Parietal lobe (tissue), 1 donor: ENCODE measurements around the gene ZNF738. TPM values are rescaled to one million over a fixed set of nuclear protein-coding genes. Genes with fewer than 3 reads are reported as not detected.

Experiments
- total RNA-seq: library from RNA; depleted of rRNA; stranded (reverse); fragments of >200 nt; gene quantifications from one replicate; pipeline ENCODE4 v1.2.3, GENCODE V29; 2014

Gene ZNF738
- total RNA-seq, result 51.3 TPM

DNA sequence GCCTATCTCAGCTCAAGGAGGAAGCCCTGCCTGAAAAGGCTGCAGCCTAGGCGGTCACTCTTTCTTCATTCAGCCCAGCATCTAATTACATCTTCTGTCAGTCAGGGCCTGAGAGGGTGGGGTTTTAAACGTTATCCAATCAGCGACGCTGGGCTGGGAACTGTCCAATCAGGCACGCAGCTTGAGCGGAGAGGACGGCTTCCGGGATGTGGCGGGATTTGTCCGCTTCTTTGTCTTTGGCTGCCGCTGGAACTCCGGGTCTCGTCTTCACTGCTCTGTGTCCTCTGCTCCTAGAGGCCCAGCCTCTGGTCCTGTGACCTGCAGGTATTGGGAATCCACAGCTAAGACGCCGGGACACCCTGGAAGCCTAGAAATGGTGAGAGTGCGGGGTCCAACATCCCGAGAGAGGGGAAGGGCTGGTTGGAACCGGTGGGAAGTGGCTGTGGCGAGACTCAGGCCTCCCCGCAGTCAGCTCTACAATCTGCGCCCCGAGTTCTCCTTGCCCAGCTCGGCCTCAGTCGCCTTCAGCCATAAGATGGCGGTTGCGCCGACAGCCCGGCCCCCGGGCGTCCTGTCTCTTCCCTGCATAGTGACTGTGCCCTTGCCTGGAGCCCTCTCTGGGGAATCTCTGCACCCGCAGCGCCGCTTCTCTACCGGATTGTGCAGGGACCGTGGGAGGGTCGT, at the start of gene ZNF738:
Gene ZNF738 (plus strand): TSS at position 233 of the 684 bp plus-strand sequence. CDS start 141 bp downstream, at position 374.

DNA sequence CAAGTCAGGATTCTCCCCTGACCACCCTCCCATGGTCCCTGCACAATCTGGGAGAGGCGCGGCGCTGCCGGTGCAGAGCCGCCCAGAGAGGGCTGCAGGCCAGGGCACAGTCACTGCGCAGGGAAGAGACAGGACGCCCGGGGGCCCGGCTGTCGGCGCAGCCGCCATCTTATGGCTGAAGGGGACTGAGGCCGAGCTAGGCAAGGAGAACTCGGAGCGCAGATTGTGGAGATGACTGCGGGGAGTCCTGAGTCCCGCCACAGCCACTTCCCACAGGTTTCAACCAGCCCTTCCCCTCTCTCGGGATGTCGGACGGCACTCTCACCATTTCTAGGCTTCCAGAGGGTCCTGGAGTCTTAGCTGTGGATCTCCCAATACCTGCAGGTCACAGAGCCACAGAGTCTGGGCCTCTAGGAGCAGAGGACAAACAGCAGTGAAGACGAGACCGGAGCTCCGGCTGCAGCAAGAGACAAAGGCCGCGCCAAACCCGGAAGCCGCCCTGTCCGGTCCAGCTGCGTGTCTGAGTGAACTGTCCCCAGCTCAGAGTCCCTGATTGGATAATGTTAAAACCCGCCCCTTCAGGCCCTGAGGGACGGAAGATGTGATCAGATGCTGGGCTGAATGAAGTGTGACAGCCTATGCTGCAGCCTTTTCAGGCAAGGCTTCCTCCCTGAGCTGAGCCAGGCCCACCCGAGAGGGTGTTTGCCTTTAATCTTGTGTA, 29.8 kb upstream of the ZNF738 start, which contains the start of gene ZNF708:
Gene ZNF708 (minus strand): TSS at position 526 of the 721 bp plus-strand sequence. CDS start 198 bp downstream, at position 328.

DNA sequence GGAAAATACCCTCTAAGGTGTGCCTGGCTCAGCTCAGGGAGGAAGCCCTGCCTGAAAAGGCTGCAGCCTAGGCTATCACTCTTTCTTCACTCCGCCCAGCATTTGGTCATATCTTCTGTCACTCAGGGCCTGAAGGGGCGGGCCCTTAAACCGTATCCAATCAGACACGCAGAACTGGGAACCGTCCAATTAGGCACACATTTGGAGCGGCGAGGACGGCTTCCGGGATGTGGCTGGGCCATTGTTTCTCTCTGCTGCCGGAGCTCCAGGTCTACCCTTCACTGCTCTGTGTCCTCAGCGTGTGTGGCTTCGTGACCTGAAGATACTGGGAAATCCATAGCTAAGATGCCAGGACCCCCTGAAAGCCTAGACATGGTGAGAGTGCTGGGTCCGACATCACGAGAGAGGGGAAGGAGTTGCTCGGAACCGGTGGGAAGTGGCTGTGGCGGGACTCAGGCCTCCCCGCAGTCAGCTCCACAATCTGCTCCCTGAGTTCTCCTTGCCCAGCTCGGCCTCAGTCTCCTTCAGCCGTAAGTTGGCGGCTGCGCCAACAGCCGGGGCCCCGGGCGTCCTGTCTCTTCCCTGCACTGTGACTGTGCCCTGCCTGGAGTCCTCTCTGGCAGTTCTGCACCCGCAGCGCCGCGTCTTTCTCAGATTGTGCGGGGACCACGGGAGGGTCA, 38.2 kb downstream of the ZNF738 start, which contains the start of gene ZNF493:
Gene ZNF493 (plus strand): TSS at position 241 of the 680 bp plus-strand sequence. CDS start 105 bp downstream, at position 346.

Other genes starting within 250 kb of the ZNF738 start
- gene ZNF431, start 217.0 kb upstream of the ZNF738 start, total RNA-seq, result 27.5 TPM
- 78.6 TPM for gene ZNF708, start 29.6 kb upstream of the ZNF738 start, total RNA-seq
- 284 TPM for gene ZNF493, start 38.1 kb downstream of the ZNF738 start, total RNA-seq
- 33.2 TPM for gene ZNF429, start 146.6 kb downstream of the ZNF738 start, total RNA-seq